BJ (cell line): ENCODE results near the gene CP. TPM values are rescaled to one million over a fixed set of nuclear protein-coding genes. Genes with fewer than 3 reads are reported as not detected.

ENCODE experiments used
- CTCF ChIA-PET: fragments of 350-600 bp; formaldehyde crosslinking; extraction: SDS; loops from one replicate; lab custom pipeline; 2021; ENCODE audit warnings: antibody characterized with exemption, inconsistent platforms; lab: Yijun Ruan, JAX
- POLR2A ChIA-PET: fragments of 300-600 bp; sonication (Branson Sonifier 250); formaldehyde crosslinking; extraction: SDS; loops from one replicate; lab custom pipeline; 2021; ENCODE audit warnings: antibody characterized with exemption; lab: Charles Lee
- DNase-seq: peaks from one replicate; pipeline ENCODE4 v3.0.0-alpha.2; 2011; ENCODE audit warnings: low read depth
- H3K27me3 ChIP-seq: 2 replicates; pipeline ENCODE4 v1.6.0; 2011; ENCODE audit warnings: low read length; ENCODE audit not compliant: control insufficient read depth, insufficient read depth
- H3K36me3 ChIP-seq: 2 replicates; pipeline ENCODE4 v1.5.1; 2011; ENCODE audit warnings: low read length; ENCODE audit not compliant: control insufficient read depth, insufficient read depth
- H3K4me3 ChIP-seq: 2 replicates; pipeline ENCODE4 v1.5.1; 2011; ENCODE audit warnings: low read depth, mild to moderate bottlenecking, control low read depth, low read length
- polyA minus RNA-seq: library from RNA; depleted of rRNA, polyadenylated mRNA; stranded (reverse); fragments of >200 nt; gene quantifications from 2 replicates; pipeline ENCODE4 v1.2.3, GENCODE V29; 2011; rRNA and poly(A)+ RNA removed
- polyA plus RNA-seq: library from polyadenylated mRNA; depleted of rRNA; stranded (reverse); fragments of >200 nt; gene quantifications from 2 replicates; pipeline ENCODE4 v1.2.3, GENCODE V29; 2011; rRNA removed
- TF ChIP-seq, protein P1 (sequence below): IDR thresholded peaks from 2 replicates; pipeline ENCODE4 v1.5.1; 2011; ENCODE audit warnings: low read depth, mild to moderate bottlenecking, control low read depth, inconsistent platforms, low read length, moderate library complexity; ENCODE audit not compliant: insufficient read depth

The CP gene
- 0.07 TPM in 1 of 2 replicates, not detected in the other for polyA plus RNA-seq
- polyA minus RNA-seq = not detected in 2 replicates

DNA sequence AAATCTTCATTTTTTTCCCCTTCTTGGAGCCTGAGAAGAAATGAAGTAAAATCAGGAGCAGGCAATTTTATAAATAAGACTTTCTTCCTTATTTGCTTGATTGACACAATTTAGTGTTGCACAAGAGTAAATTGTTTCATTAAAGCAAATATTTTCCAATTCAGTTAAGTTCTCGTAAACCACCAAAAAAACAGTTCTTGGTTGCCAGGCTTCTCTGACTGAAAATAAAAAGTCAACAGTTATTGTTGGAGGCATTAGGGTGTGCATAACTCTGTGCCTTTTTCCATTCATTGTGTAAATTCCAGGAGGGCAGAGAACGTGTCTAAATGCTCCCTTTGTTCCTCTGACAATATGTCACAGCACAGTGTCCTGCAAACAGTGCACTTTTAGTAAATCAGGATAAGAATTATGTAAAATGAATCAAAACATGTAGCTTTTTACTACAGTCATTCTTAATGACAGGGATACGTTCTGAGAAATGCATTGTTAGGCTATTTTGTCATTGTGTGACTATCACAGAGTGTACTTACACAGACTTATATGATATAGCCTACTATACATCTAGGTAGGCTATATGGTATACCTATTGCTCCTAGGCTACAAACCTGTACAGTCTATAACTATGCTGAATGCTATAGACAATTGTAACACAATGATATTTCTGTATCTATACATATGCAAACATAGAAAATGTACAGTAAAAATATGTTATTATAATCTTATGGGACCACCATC lies at the start of gene CP:
Gene CP (minus strand): TSS at position 47 of the 735 bp plus-strand sequence. CDS start 37 bp downstream, at position 10.
- Histone ChIP-seq H3K27me3 (no peaks in the 10 kb centered on the region), H3K36me3 (no peaks in the 10 kb centered on the region), H3K4me3 (no peak within 1 kb of the TSS)
- DNase-seq = no peak
- POLR2A ChIA-PET = interaction anchor here (0.6 kb wide), 1 partner anchor 16 kb away, joined by 3 read pairs; no protein-coding TSS in a partner anchor
- TF ChIP-seq, protein P1, sequence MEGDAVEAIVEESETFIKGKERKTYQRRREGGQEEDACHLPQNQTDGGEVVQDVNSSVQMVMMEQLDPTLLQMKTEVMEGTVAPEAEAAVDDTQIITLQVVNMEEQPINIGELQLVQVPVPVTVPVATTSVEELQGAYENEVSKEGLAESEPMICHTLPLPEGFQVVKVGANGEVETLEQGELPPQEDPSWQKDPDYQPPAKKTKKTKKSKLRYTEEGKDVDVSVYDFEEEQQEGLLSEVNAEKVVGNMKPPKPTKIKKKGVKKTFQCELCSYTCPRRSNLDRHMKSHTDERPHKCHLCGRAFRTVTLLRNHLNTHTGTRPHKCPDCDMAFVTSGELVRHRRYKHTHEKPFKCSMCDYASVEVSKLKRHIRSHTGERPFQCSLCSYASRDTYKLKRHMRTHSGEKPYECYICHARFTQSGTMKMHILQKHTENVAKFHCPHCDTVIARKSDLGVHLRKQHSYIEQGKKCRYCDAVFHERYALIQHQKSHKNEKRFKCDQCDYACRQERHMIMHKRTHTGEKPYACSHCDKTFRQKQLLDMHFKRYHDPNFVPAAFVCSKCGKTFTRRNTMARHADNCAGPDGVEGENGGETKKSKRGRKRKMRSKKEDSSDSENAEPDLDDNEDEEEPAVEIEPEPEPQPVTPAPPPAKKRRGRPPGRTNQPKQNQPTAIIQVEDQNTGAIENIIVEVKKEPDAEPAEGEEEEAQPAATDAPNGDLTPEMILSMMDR = no peak
- CTCF ChIA-PET = interaction anchor here (0.7 kb wide), 1 partner anchor 12 kb away, joined by 4 read pairs; no protein-coding TSS in a partner anchor

DNA sequence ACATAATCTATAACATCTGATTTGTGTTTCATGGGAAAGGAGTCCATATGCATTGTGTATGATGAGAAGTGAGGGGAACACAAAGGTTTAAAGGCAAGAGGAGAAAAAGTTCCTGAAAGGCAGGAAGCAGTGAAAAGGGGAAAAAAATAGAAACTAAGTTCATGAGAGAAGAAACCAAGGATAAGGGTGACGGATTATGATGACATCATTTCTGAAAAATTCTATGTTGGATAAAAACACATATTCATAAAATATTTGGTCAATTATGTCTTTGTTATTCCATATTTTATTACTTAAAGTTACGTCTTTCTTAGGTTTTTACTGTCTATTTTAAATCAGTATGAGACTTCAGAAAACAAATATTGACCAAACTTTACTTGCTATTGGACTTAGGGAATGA lies 48.6 kb upstream of the CP start:
- Histone ChIP-seq H3K36me3 (no peaks in the 10 kb centered on the region), H3K4me3 (no peak overlapping the region), H3K27me3 (no peaks in the 10 kb centered on the region)
- ChIA-PET CTCF (interaction anchor here (1.1 kb wide), 1 partner anchor 315 kb away, joined by 5 read pairs; no protein-coding TSS in a partner anchor), POLR2A (no interaction called here)
- DNase-seq = no peak
- TF ChIP-seq, protein P1 = no peak

DNA sequence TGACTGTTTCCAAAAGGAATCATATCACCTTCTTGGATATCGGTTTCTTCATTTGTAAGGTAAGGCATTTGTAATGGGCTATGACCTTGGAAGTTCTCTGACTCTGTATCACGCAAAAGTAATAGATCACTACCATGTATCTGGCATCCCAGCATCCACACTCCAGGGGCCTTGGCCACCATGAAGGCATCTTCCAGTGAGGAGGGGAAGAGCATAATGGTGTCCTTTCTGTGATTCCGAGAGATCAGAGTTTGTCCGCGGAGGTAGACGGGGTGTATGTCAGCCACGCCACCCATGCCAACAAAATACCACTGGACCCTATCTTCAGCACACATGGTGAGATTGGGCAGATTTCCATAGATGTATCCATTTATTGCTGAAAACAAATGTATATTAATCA lies 48.1 kb upstream of the CP start:
- H3K4me3 ChIP-seq = no peak overlapping the region
- ChIA-PET POLR2A (no interaction called here), CTCF (interaction anchor here (1.8 kb wide), 1 partner anchor 149 kb away, joined by 9 read pairs; no protein-coding TSS in a partner anchor)
- DNase-seq = no peak
- no peaks in the 10 kb centered on the region for H3K27me3 ChIP-seq
- no peaks in the 10 kb centered on the region for H3K36me3 ChIP-seq
- TF ChIP-seq, protein P1 = no peak

DNA sequence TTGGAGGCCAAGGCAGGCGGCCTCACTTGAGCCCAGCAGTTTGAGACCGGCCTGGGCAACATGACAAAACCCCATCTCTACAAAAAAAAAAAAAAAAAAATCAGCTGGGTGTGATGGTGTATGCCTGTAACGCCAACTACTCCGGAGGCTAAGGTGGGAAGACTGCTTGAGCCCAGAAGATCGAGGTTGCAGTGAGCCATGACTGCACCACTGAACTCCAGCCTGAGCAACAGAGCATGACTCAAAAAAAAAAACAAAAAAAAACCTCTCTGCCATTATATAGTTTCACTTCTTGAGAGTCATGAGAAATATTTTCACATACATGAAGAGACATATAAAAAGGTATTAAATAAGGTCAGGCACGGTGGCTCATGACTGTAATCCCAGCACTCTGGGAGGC lies 45.9 kb upstream of the CP start:
- ChIA-PET POLR2A (interaction anchor here (1.1 kb wide), 1 partner anchor 88 kb away, joined by 7 read pairs; no protein-coding TSS in a partner anchor), CTCF (interaction anchor here (0.6 to 1.1 kb wide), 3 partner anchors 29 to 402 kb away, joined by 3 read pairs; no protein-coding TSS in a partner anchor)
- H3K27me3 ChIP-seq = no peaks in the 10 kb centered on the region
- DNase-seq = no peak
- no peak overlapping the region for H3K4me3 ChIP-seq
- no peaks in the 10 kb centered on the region for H3K36me3 ChIP-seq
- TF ChIP-seq, protein P1 = no peak

DNA sequence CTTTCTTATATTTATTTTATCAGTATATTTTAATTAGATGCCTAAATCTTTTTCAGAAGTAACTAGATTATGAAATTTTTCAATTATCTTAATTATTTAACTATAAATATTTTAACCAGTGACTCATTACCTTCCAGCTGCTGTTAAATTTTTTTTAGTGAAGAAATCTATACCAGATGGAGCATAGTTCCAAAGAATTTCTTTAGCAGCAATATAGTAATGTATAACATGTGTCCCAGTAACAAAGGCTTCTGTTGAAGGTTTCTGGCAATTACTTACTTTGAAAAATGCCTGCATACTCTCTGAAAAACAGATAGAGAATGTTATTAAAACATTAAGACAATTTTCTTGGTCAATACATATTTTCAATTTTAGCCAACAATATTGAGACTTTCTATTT lies 45.1 kb upstream of the CP start:
- TF ChIP-seq, protein P1 = no peak
- H3K36me3 ChIP-seq = no peaks in the 10 kb centered on the region
- POLR2A ChIA-PET = interaction anchor here (1.1 kb wide), 1 partner anchor 87 kb away, joined by 7 read pairs; no protein-coding TSS in a partner anchor
- CTCF ChIA-PET = interaction anchor here (0.9 kb wide), 2 partner anchors 138 to 146 kb away, joined by 3 read pairs; partner anchors contain the start of gene HPS3
- no peak for DNase-seq
- no peak overlapping the region for H3K4me3 ChIP-seq
- no peaks in the 10 kb centered on the region for H3K27me3 ChIP-seq
